Breast epithelium (tissue), 4 donors: ENCODE results near the gene RREB1. TPM values are rescaled to one million over a fixed set of nuclear protein-coding genes. Genes with fewer than 3 reads are reported as not detected.

Source experiments
- DNase-seq, 2 donors: peaks; one replicate each; pipeline ENCODE4 v3.0.0-alpha.2; 2019; ENCODE audit warnings: low spot score in 2 of 2
- H3K27ac ChIP-seq, 2 donors: fragments of 200-600 bp; sonication (generic) in 1 of 2; one replicate each; pipeline ENCODE4 v1.5.1; 2016 to 2019; ENCODE audit warnings: mild to moderate bottlenecking in 1 of 2
- H3K27me3 ChIP-seq, 2 donors: fragments of 200-600 bp; sonication (generic) in 1 of 2; one replicate each; pipeline versions ENCODE4 v1.5.1 to v1.6.0; 2017 to 2019; ENCODE audit warnings: control low read depth in 1 of 2, mild to moderate bottlenecking in 1 of 2
- H3K36me3 ChIP-seq: fragments of 200-600 bp; one replicate; pipeline ENCODE4 v1.5.1; 2019
- H3K4me1 ChIP-seq, 2 donors: fragments of 200-600 bp; sonication (generic); one replicate each; pipeline ENCODE4 v1.5.1; 2016 to 2019; ENCODE audit warnings: control low read depth in 1 of 2
- H3K4me3 ChIP-seq, 3 donors: fragments of 200-600 bp; sonication (generic); 1 replicate in 2 of 3; 2 replicates in 1 of 3; pipeline ENCODE4 v1.5.1; 2016 to 2019; ENCODE audit warnings: mild to moderate bottlenecking in 3 of 3, moderate library complexity in 2 of 3
- H3K9me3 ChIP-seq, 2 donors: fragments of 200-600 bp; sonication (generic) in 1 of 2; one replicate each; pipeline ENCODE4 v1.5.1; 2016 to 2019; ENCODE audit warnings: control low read depth in 1 of 2
- CTCF ChIP-seq, 3 donors: fragments of 450-650 bp; IDR thresholded peaks; one replicate each; pipeline ENCODE4 v1.5.1; 2016 to 2017; ENCODE audit warnings: antibody characterized with exemption in 3 of 3, mild to moderate bottlenecking in 3 of 3, moderate library complexity in 3 of 3
- POLR2A ChIP-seq: fragments of 450-650 bp; IDR thresholded peaks from one replicate; pipeline ENCODE4 v1.6.1; 2016; ENCODE audit warnings: antibody characterized with exemption, mild to moderate bottlenecking, moderate library complexity
- POLR2AphosphoS5 ChIP-seq, 3 donors: sonication (generic); formaldehyde crosslinking; IDR thresholded peaks; one replicate each; pipeline ENCODE4 v1.6.1; 2017; ENCODE audit warnings: antibody characterized with exemption in 3 of 3
- intact Hi-C: fragments of 100-400 bp; cut with DNase I; formaldehyde crosslinking; loops from one replicate; pipeline ENCODE4 v1.15.1; 2023; ENCODE audit warnings: low total_unique reads
- total RNA-seq, 3 donors: library from RNA; depleted of rRNA; stranded (reverse); fragments of >200 nt; gene quantifications; one replicate each; pipeline ENCODE4 v1.1.0, GENCODE V29; 2016

The RREB1 gene
- total RNA-seq, 3 donors from 2014 or later, result 36.0 to 39.8 (median 39.7) TPM

- H3K27me3 ChIP-seq, result no peaks in the 10 kb centered on the region
- TF ChIP-seq POLR2A, result no peak
- TF ChIP-seq POLR2AphosphoS5 (IDR thresholded peaks at IDR 0.05), result peak in 1 of 3 donors; percentile 22
- no peaks in the 10 kb centered on the region for H3K9me3 ChIP-seq
- peak overlapping the region in 1 of 3 donors; percentile 32 for H3K4me3 ChIP-seq
- peak overlapping the region; percentile 74 to 81 for H3K27ac ChIP-seq
- H3K4me1 ChIP-seq, result no peaks in the 10 kb centered on the region
- intact Hi-C loops, result no loop called here
- no peaks in the 10 kb centered on the region for H3K36me3 ChIP-seq
- no peak for DNase-seq
These were observed 29.7 kb downstream of the RREB1 start for GRCh38 chr6:7137335-7138045.

DNA sequence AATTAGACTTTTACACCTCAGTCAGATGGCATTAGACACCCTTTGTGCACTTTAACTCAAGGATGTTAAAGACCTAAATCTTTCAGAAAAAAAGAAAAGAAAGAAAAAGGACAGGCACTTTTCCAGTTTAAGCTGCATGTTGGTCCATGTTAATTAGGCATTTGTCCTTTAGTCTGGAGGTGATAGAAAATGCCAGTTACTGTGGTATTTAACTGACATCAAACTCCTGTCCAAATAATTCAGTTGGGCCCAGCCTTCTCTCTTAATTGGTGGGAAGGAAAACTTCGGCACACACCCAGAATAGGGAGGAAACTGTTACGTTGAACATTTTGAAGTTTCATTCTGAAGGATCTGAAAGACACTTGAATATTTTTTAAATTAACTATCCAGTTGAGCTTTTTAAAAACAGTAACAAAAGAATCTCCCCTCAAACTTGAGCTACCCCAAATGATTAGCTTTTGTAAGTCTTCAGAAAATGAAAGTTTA is 30.3 kb downstream of the RREB1 start:
- H3K27ac ChIP-seq, result peak overlapping the region; percentile 74 to 81
- intact Hi-C loops, result no loop called here

GRCh38 chr6:7138921-7139358 is 31.2 kb downstream of the RREB1 start:
- H3K4me3 ChIP-seq, result no peak overlapping the region
- no peaks in the 10 kb centered on the region for H3K4me1 ChIP-seq
- intact Hi-C loops, result no loop called here
- H3K36me3 ChIP-seq, result no peaks in the 10 kb centered on the region
- H3K27ac ChIP-seq, result peak overlapping the region; percentile 74 to 81
- TF ChIP-seq POLR2A (no peak), CTCF (IDR thresholded peaks at IDR 0.05) (no peak), POLR2AphosphoS5 (IDR thresholded peaks at IDR 0.05) (no peak)
- H3K9me3 ChIP-seq, result no peaks in the 10 kb centered on the region
- DNase-seq, result peak; percentile 63 to 70
- H3K27me3 ChIP-seq, result no peaks in the 10 kb centered on the region

More for the DNA sequence above, 30.3 kb downstream of the RREB1 start:
- DNase-seq, result no peak
- H3K9me3 ChIP-seq, result no peaks in the 10 kb centered on the region
- TF ChIP-seq POLR2AphosphoS5 (IDR thresholded peaks at IDR 0.05) (no peak), CTCF (IDR thresholded peaks at IDR 0.05) (no peak), POLR2A (no peak)
- H3K4me3 ChIP-seq, result no peak overlapping the region
- no peaks in the 10 kb centered on the region for H3K36me3 ChIP-seq
- H3K4me1 ChIP-seq, result no peaks in the 10 kb centered on the region
- H3K27me3 ChIP-seq, result no peaks in the 10 kb centered on the region

GRCh38 chr6:7139835-7140470 is 32.2 kb downstream of the RREB1 start:
- H3K4me1 ChIP-seq, result no peaks in the 10 kb centered on the region
- no peaks in the 10 kb centered on the region for H3K9me3 ChIP-seq
- H3K36me3 ChIP-seq, result no peaks in the 10 kb centered on the region
- no peaks in the 10 kb centered on the region for H3K27me3 ChIP-seq
- no peak for DNase-seq
- peak overlapping the region in 1 of 2 donors; percentile 99 for H3K27ac ChIP-seq
- intact Hi-C loops, result no loop called here
- TF ChIP-seq POLR2AphosphoS5 (IDR thresholded peaks at IDR 0.05) (no peak), POLR2A (no peak), CTCF (IDR thresholded peaks at IDR 0.05) (no peak)
- no peak overlapping the region for H3K4me3 ChIP-seq

GRCh38 chr6:7140631-7141378 is 33.0 kb downstream of the RREB1 start:
- peak overlapping the region; percentile 57 to 87 (median 75) for H3K4me3 ChIP-seq
- H3K36me3 ChIP-seq, result no peaks in the 10 kb centered on the region
- H3K27me3 ChIP-seq, result no peaks in the 10 kb centered on the region
- intact Hi-C loops, result no loop called here
- DNase-seq, result peak; percentile 83 to 86
- H3K4me1 ChIP-seq, result no peaks in the 10 kb centered on the region
- no peaks in the 10 kb centered on the region for H3K9me3 ChIP-seq
- H3K27ac ChIP-seq, result peak overlapping the region; percentile 99
- peak; percentile 43 for TF ChIP-seq POLR2A
- peak; percentile 62 to 83 (median 69) for TF ChIP-seq POLR2AphosphoS5 (IDR thresholded peaks at IDR 0.05)
- TF ChIP-seq CTCF (IDR thresholded peaks at IDR 0.05), result no peak
